Measurements from ENCODE around the gene CFAP74. TPM values are rescaled to one million over a fixed set of nuclear protein-coding genes. Genes with fewer than 3 reads are reported as not detected.

Gene CFAP74
- total RNA-seq, 2 donors from 2014 or later = 9.1 TPM; not detected in 1

GRCh38 chr1:1915911-1916840, 87.4 kb downstream of the CFAP74 start:
- no peak for DNase-seq (ENCODE audit: low spot score)
- TF ChIP-seq POLR2A (IDR thresholded peaks at IDR 0.05) (no peak), CTCF (IDR thresholded peaks at IDR 0.05) (no peak), POLR2AphosphoS5 (IDR thresholded peaks at IDR 0.05) (no peak)
- WGBS = 79% methylated on average over 23 of the region's 23 CpGs
- no peaks in the 10 kb centered on the region for H3K27me3 ChIP-seq (replicated peaks; ENCODE audit: insufficient read depth)
- intact Hi-C loops (cut with DNase I) = no loop called here
- H3K36me3 ChIP-seq = no peaks in the 10 kb centered on the region
- no peaks in the 10 kb centered on the region for H3K9me3 ChIP-seq
- H3K4me3 ChIP-seq = no peak overlapping the region
- no peaks in the 10 kb centered on the region for H3K4me1 ChIP-seq (replicated peaks)
- no peak overlapping the region for H3K27ac ChIP-seq

GRCh38 chr1:1914971-1915692, 88.5 kb downstream of the CFAP74 start, which contains the start of gene CALML6:
CALML6 (plus strand) TSS chr1:1915260; CDS start chr1:1915281, 21 bp downstream.
- 82% methylated on average over 15 of the region's 15 CpGs for WGBS
- H3K27me3 ChIP-seq (replicated peaks; ENCODE audit: insufficient read depth) = no peaks in the 10 kb centered on the region
- H3K4me1 ChIP-seq (replicated peaks) = no peaks in the 10 kb centered on the region
- no peak within 1 kb of the TSS for H3K4me3 ChIP-seq
- no peaks in the 10 kb centered on the region for H3K36me3 ChIP-seq
- intact Hi-C loops (cut with DNase I) = no loop called here
- H3K9me3 ChIP-seq = no peaks in the 10 kb centered on the region
- H3K27ac ChIP-seq = no peak within 1 kb of the TSS
- no peak for TF ChIP-seq CTCF (IDR thresholded peaks at IDR 0.05)
- TF ChIP-seq POLR2A (IDR thresholded peaks at IDR 0.05) = no peak
- no peak for TF ChIP-seq POLR2AphosphoS5 (IDR thresholded peaks at IDR 0.05)
- DNase-seq (ENCODE audit: low spot score) = no peak

GRCh38 chr1:1914101-1914970, 89.2 kb downstream of the CFAP74 start:
- Histone ChIP-seq H3K27ac (no peak overlapping the region), H3K4me3 (no peak overlapping the region), H3K4me1 (replicated peaks) (no peaks in the 10 kb centered on the region), H3K9me3 (no peaks in the 10 kb centered on the region), H3K36me3 (no peaks in the 10 kb centered on the region), H3K27me3 (replicated peaks; ENCODE audit: insufficient read depth) (no peaks in the 10 kb centered on the region)
- intact Hi-C loops (cut with DNase I) = no loop called here
- TF ChIP-seq CTCF (IDR thresholded peaks at IDR 0.05) (no peak), POLR2A (IDR thresholded peaks at IDR 0.05) (no peak)
- no peak for DNase-seq (ENCODE audit: low spot score)
- WGBS = 57% methylated on average over 20 of the region's 20 CpGs

- Histone ChIP-seq H3K27ac (no peak overlapping the region), H3K4me1 (replicated peaks) (peaks cover 5% of the 10 kb centered on the region), H3K27me3 (replicated peaks; ENCODE audit: insufficient read depth) (no peaks in the 10 kb centered on the region), H3K36me3 (no peaks in the 10 kb centered on the region), H3K9me3 (no peaks in the 10 kb centered on the region), H3K4me3 (no peak overlapping the region)
- no peak for DNase-seq (ENCODE audit: low spot score)
- TF ChIP-seq POLR2A (IDR thresholded peaks at IDR 0.05) = no peak
- no peak for TF ChIP-seq POLR2AphosphoS5 (IDR thresholded peaks at IDR 0.05)
- TF ChIP-seq CTCF (IDR thresholded peaks at IDR 0.05) = no peak
- 88% methylated on average over 13 of the region's 13 CpGs for WGBS
- intact Hi-C loops (cut with DNase I) = no loop called here
These were observed 92.1 kb downstream of the CFAP74 start for GRCh38 chr1:1911350-1912041.
